GM12878 (cell line): Measurements from ENCODE around the gene LRRC45. TPM values are rescaled to one million over a fixed set of nuclear protein-coding genes. Genes with fewer than 3 reads are reported as not detected.

Source experiments
- ATAC-seq: fragments of 200-7000 bp; cut with Tn5 transposase; 3 replicates; pipeline ENCODE4 v1.9.1; 2020; ENCODE audit warnings: mild to moderate bottlenecking, moderate library complexity
- BruUV-seq: library from RNA; stranded (reverse); fragments of 400-500 nt; replicated peaks from 2 replicates; lab custom pipeline; 2021; lab: Mats Ljungman, UMichigan
- CTCF ChIA-PET: fragments of 300-600 bp; sonication (Branson Sonifier 250); formaldehyde crosslinking; extraction: SDS; loops from one replicate; lab custom pipeline; 2021; ENCODE audit warnings: inconsistent platforms; lab: Yijun Ruan, JAX
- POLR2A ChIA-PET: fragments of 350-600 bp; formaldehyde crosslinking; extraction: SDS; loops from one replicate; lab custom pipeline; 2021; ENCODE audit warnings: inconsistent platforms; lab: Charles Lee
- RAD21 ChIA-PET: fragments of 300-600 bp; sonication (Branson Sonifier 250); formaldehyde crosslinking; loops from one replicate; lab custom pipeline; 2023; ENCODE audit warnings: antibody characterized with exemption; ENCODE audit not compliant: unreplicated experiment; lab: Charles Lee
- SMC1A ChIA-PET: fragments of 300-600 bp; sonication (Branson Sonifier 250); formaldehyde crosslinking; loops from one replicate; lab custom pipeline; 2023; ENCODE audit not compliant: unreplicated experiment, uncharacterized antibody; lab: Charles Lee
- DNase-seq: peaks from one replicate; pipeline ENCODE4 v3.0.0-alpha.2; 2011; ENCODE audit warnings: low read depth, low spot score
- FAIRE-seq: peaks from 3 replicates; lab custom pipeline; 2011; peaks lifted over from hg19 to GRCh38; lab: Jason Lieb, UNC
- H2AFZ ChIP-seq: 2 replicates; pipeline ENCODE4 v1.6.0; 2011; ENCODE audit warnings: low read depth, low read length, control low read depth; ENCODE audit not compliant: control insufficient read depth
- H3K27ac ChIP-seq: 2 replicates; pipeline ENCODE4 v1.5.1; 2011; ENCODE audit warnings: control low read depth; ENCODE audit not compliant: control insufficient read depth, insufficient read depth
- H3K27me3 ChIP-seq, 2 experiments: replicated peaks in 1 of 2; 2 replicates each; pipeline versions ENCODE4 v1.6.0 to v1.6.1; 2011; ENCODE audit warnings: low read length in 1 of 2; ENCODE audit not compliant: control insufficient read depth in 2 of 2, insufficient read depth in 2 of 2
- H3K36me3 ChIP-seq, 2 experiments: 2 replicates each; pipeline ENCODE4 v1.5.1; 2011; ENCODE audit warnings: low read length in 1 of 2; ENCODE audit not compliant: control insufficient read depth in 2 of 2, insufficient read depth in 2 of 2
- H3K4me1 ChIP-seq: 2 replicates; pipeline ENCODE4 v1.6.1; 2011; ENCODE audit warnings: mild to moderate bottlenecking, low read length, moderate library complexity, mixed read lengths; ENCODE audit not compliant: control insufficient read depth, insufficient read depth
- H3K4me2 ChIP-seq: 2 replicates; pipeline ENCODE4 v1.6.0; 2011; ENCODE audit warnings: control low read depth; ENCODE audit not compliant: control insufficient read depth, insufficient read depth
- H3K4me3 ChIP-seq: fragments of 200-600 bp; sonication (generic); 2 replicates; pipeline ENCODE4 v1.5.1; 2016
- H3K79me2 ChIP-seq: 2 replicates; pipeline ENCODE4 v1.6.0; 2011; ENCODE audit warnings: low read length; ENCODE audit not compliant: control insufficient read depth, insufficient read depth
- H3K9ac ChIP-seq: 2 replicates; pipeline ENCODE4 v1.8.0; 2011; ENCODE audit warnings: low read length, control low read depth, mixed read lengths; ENCODE audit not compliant: control insufficient read depth, insufficient read depth
- H3K9me3 ChIP-seq: replicated peaks from 3 replicates; pipeline ENCODE4 v1.5.1; 2011; ENCODE audit warnings: mild to moderate bottlenecking, low read length; ENCODE audit not compliant: control insufficient read depth, insufficient read depth
- H4K20me1 ChIP-seq: 2 replicates; pipeline ENCODE4 v1.6.0; 2011; ENCODE audit not compliant: control insufficient read depth, insufficient read depth
- ASH2L ChIP-seq: fragments of 300-600, 200-600 bp; sonication (generic); IDR thresholded peaks from 2 replicates; pipeline ENCODE4 v1.6.1; 2017; ENCODE audit warnings: low read depth, mild to moderate bottlenecking, borderline replicate concordance
- ATF3 ChIP-seq: IDR thresholded peaks from 2 replicates; pipeline ENCODE4 v1.6.1; 2011; ENCODE audit warnings: low read depth, mild to moderate bottlenecking, low read length, moderate library complexity, borderline replicate concordance; ENCODE audit errors: extremely low read depth
- NFYA ChIP-seq: IDR thresholded peaks from 2 replicates; pipeline ENCODE4 v1.6.1; 2011; ENCODE audit warnings: low read depth, mild to moderate bottlenecking, low read length, improper control_type of control experiment, borderline replicate concordance
- POLR2A ChIP-seq: IDR thresholded peaks from 2 replicates; pipeline ENCODE4 v1.6.1; 2011; ENCODE audit warnings: low read depth, mild to moderate bottlenecking, low read length
- SMAD5 ChIP-seq: IDR thresholded peaks from 2 replicates; pipeline ENCODE4 v1.6.1; 2016; ENCODE audit warnings: antibody characterized with exemption, low read depth
- WGBS: methylation state at CpG from one replicate; pipeline ENCODE4 v1.1.6; 2016; ENCODE audit warnings: low lambda C conversion rate; ENCODE audit not compliant: insufficient replicate concordance, insufficient coverage; ENCODE audit errors: missing lambda C conversion rate; 5-methylcytosine and 5-hydroxymethylcytosine counted together
- in situ Hi-C: fragments of 300-500 bp; cut with MboI; formaldehyde crosslinking; loops from 9 replicates; pipeline ENCODE4 v1.14.3; 2018; ENCODE audit warnings: mixed read lengths
- intact Hi-C: fragments of 100-400 bp; cut with micrococcal nuclease; formaldehyde crosslinking; loops from one replicate; pipeline ENCODE4 v1.14.2; 2022; ENCODE audit not compliant: unreplicated experiment
- polyA plus RNA-seq, 11 experiments: library from polyadenylated mRNA; depleted of rRNA in 4 of 11; unstranded in 6 of 11; stranded (reverse) in 5 of 11; fragments of >200 nt; fragmentation: Nextera tagmentation in 4 of 11; fragmentation: Illumina TruSeq in 1 of 11; extraction: Ambion mirVana in 4 of 11; extraction: Trizol in 1 of 11; gene quantifications; 1 replicate in 1 of 11; 2 replicates in 10 of 11; pipeline versions ENCODE4 v1.2.1 to v1.2.3, GENCODE V29; 2011 to 2016; ENCODE audit warnings: inconsistent platforms in 2 of 11, missing spikeins in 2 of 11, low read depth in 1 of 11
- total RNA-seq, 4 experiments: library from RNA; depleted of rRNA in 3 of 4; stranded (reverse); fragments of >200 nt in 3 of 4; fragmentation: Illumina TruSeq in 1 of 4; extraction: Trizol in 1 of 4; gene quantifications; 2 replicates each; pipeline versions ENCODE4 v1.2.1 to v1.2.3, GENCODE V29; 2013 to 2021

The LRRC45 gene
- total and polyA plus RNA-seq, 10 of the 15 experiments (the other 5 are each of a cell fraction or from before 2014, with no cell fraction given), result 0.03 to 27.7 (median 10.4) TPM

- in situ Hi-C loops (no loop called here), intact Hi-C loops (no loop called here)
- ATAC-seq (no peak), FAIRE-seq (no peak), DNase-seq (no peak)
- ChIA-PET POLR2A (no interaction called here), RAD21 (no interaction called here), CTCF (no interaction called here), SMC1A (no interaction called here)
- no peaks in the 10 kb centered on the region for H3K4me1 ChIP-seq
- WGBS, result 68% methylated on average over 12 of the region's 19 CpGs
- no peaks in the 10 kb centered on the region for H3K36me3 ChIP-seq
- H4K20me1 ChIP-seq, result no peaks in the 10 kb centered on the region
- no peaks in the 10 kb centered on the region for H3K27me3 ChIP-seq
- no peaks in the 10 kb centered on the region for H3K79me2 ChIP-seq
- H3K9me3 ChIP-seq, result no peaks in the 10 kb centered on the region
- H3K27ac ChIP-seq, result no peak overlapping the region
- H2AFZ ChIP-seq, result no peak overlapping the region
- no peak overlapping the region for H3K9ac ChIP-seq
- no TSS peak for BruUV-seq
- no peak overlapping the region for H3K4me2 ChIP-seq
- H3K4me3 ChIP-seq, result no peak overlapping the region
- TF ChIP-seq NFYA (no peak), POLR2A (peak; percentile 14; the same call in 1 of the 2 replicates)
Observed at GRCh38 chr17:82011617-82012187, 11.4 kb upstream of the LRRC45 start.

- 87% methylated on average over 15 of the region's 20 CpGs for WGBS
- H3K4me3 ChIP-seq, result no peak overlapping the region
- ChIA-PET RAD21 (no interaction called here), CTCF (no interaction called here), SMC1A (no interaction called here), POLR2A (no interaction called here)
- H2AFZ ChIP-seq, result no peak overlapping the region
- no peak overlapping the region for H3K9ac ChIP-seq
- no peak overlapping the region for H3K4me2 ChIP-seq
- TF ChIP-seq SMAD5, result no peak
- no peak for TF ChIP-seq ATF3
- no peak for TF ChIP-seq ASH2L
- TF ChIP-seq POLR2A, result 0 out of 2 replicates have a peak, but pooled peaks have one; percentile 3
- FAIRE-seq, result no peak
- H3K9me3 ChIP-seq, result no peaks in the 10 kb centered on the region
- ATAC-seq, result no peak
- H4K20me1 ChIP-seq, result no peaks in the 10 kb centered on the region
- H3K4me1 ChIP-seq, result no peaks in the 10 kb centered on the region
- H3K27me3 ChIP-seq, result no peaks in the 10 kb centered on the region
- in situ Hi-C loops, result no loop called here
- no peaks in the 10 kb centered on the region for H3K36me3 ChIP-seq
- intact Hi-C loops, result no loop called here
- no peak overlapping the region for H3K27ac ChIP-seq
- H3K79me2 ChIP-seq, result no peaks in the 10 kb centered on the region
- no TSS peak for BruUV-seq
- DNase-seq, result no peak
Observed at GRCh38 chr17:82012261-82012639, 10.9 kb upstream of the LRRC45 start.
